Neural crest cell (in vitro differentiated cells): ENCODE data around the gene CEP128. TPM values are rescaled to one million over a fixed set of nuclear protein-coding genes. Genes with fewer than 3 reads are reported as not detected.

Experiments used
- DNase-seq: peaks from one replicate; pipeline ENCODE4 v3.0.0; 2021; ENCODE audit warnings: low read depth, mixed read lengths, low spot score
- H3K27ac Mint-ChIP-seq: one replicate; pipeline ENCODE4 v1.8.0; 2021; ENCODE audit warnings: mild to moderate bottlenecking, mixed read lengths; ENCODE audit not compliant: unreplicated experiment
- H3K27me3 Mint-ChIP-seq: 2 replicates; pipeline ENCODE4 v1.8.0; 2021; ENCODE audit warnings: low read depth, mild to moderate bottlenecking, mixed read lengths
- H3K36me3 Mint-ChIP-seq: 2 replicates; pipeline ENCODE4 v1.8.0; 2021; ENCODE audit warnings: low read depth, mild to moderate bottlenecking, mixed read lengths
- H3K4me1 Mint-ChIP-seq: 2 replicates; pipeline ENCODE4 v1.8.0; 2021; ENCODE audit warnings: mixed read lengths
- H3K4me3 Mint-ChIP-seq: one replicate; pipeline ENCODE4 v1.8.0; 2021; ENCODE audit warnings: mild to moderate bottlenecking, mixed read lengths
- H3K9me3 Mint-ChIP-seq: 2 replicates; pipeline ENCODE4 v1.8.0; 2021; ENCODE audit warnings: mixed read lengths
- total RNA-seq: library from RNA; stranded (reverse); gene quantifications from 2 replicates; pipeline ENCODE4 v1.2.1, GENCODE V29; 2021
- TF ChIP-seq, protein P1 (sequence below): fragments of 200-600 bp; sonication (generic); conservative IDR thresholded peaks from 2 replicates; pipeline ENCODE4 v1.5.0; 2021; ENCODE audit warnings: antibody characterized with exemption, mild to moderate bottlenecking

Gene CEP128
- total RNA-seq, 1 donor from 2014 or later: 25.8 TPM

DNA sequence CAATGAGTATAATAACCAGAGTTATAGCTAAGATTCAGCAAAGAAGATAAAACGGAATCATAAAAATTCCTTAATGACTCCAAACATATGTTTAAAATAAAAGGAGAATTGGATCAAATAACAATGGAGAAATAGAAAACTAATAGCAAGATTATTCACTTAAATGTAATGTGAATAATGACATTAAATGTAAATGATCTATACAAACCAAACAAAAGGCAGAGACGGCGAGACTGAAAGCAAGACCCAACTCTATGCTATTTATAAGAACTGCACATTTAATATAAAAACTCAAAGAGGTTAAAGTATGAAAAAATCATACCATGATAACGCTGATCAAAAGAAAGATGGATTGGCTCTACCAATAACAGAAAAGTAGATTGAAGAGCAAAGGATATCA is 10.0 kb upstream of the CEP128 start:
- TF ChIP-seq, protein P1, sequence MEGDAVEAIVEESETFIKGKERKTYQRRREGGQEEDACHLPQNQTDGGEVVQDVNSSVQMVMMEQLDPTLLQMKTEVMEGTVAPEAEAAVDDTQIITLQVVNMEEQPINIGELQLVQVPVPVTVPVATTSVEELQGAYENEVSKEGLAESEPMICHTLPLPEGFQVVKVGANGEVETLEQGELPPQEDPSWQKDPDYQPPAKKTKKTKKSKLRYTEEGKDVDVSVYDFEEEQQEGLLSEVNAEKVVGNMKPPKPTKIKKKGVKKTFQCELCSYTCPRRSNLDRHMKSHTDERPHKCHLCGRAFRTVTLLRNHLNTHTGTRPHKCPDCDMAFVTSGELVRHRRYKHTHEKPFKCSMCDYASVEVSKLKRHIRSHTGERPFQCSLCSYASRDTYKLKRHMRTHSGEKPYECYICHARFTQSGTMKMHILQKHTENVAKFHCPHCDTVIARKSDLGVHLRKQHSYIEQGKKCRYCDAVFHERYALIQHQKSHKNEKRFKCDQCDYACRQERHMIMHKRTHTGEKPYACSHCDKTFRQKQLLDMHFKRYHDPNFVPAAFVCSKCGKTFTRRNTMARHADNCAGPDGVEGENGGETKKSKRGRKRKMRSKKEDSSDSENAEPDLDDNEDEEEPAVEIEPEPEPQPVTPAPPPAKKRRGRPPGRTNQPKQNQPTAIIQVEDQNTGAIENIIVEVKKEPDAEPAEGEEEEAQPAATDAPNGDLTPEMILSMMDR: no peak
- no peak overlapping the region for H3K27ac Mint-ChIP-seq
- peaks cover 35% of the 10 kb centered on the region for H3K27me3 Mint-ChIP-seq
- no peak for DNase-seq
- no peaks in the 10 kb centered on the region for H3K9me3 Mint-ChIP-seq
- no peaks in the 10 kb centered on the region for H3K36me3 Mint-ChIP-seq
- H3K4me3 Mint-ChIP-seq: no peak overlapping the region
- peaks cover 7% of the 10 kb centered on the region for H3K4me1 Mint-ChIP-seq

DNA sequence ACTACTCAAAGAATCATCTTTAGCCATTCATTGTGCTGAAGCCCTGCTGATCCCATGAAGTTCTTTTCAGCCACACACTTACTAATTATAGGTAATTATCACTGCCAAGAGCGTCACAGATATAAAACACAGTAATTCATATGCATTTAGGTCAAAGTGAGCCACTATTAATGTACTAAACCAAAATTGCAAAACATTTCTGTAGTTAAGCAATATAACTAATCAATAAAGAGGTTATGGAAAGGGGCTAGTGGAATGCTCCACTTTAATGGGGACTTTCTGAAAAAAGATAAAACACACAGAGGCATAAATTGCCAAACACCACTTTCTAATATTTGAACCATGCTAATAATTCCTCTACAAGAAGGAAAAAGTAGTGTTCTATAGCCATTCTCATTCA is 6.8 kb upstream of the CEP128 start:
- no peak for DNase-seq
- TF ChIP-seq, protein P1: no peak
- H3K27me3 Mint-ChIP-seq: peaks cover 18% of the 10 kb centered on the region
- H3K4me1 Mint-ChIP-seq: no peaks in the 10 kb centered on the region
- H3K27ac Mint-ChIP-seq: no peak overlapping the region
- H3K36me3 Mint-ChIP-seq: no peaks in the 10 kb centered on the region
- H3K9me3 Mint-ChIP-seq: no peaks in the 10 kb centered on the region
- no peak overlapping the region for H3K4me3 Mint-ChIP-seq

DNA sequence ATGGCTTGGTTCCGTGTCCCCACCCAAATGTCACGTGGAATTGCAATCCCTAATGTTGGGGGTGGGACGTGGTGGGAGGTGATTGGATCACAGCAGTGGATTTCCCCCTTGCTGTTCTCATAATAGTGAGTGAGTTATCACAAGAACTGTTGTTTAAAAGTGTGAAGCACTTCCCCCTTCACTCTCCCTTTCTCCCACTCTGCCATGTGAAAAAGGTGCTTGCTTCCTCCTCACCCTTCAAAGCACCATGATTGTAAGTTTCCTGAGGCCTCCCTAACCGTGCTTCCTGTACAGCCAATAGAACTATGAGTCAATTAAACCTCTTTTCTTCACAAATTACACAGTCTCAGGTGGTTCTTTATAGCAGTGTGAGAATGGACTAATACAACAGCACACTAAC is 5.3 kb upstream of the CEP128 start:
- H3K4me1 Mint-ChIP-seq: peaks cover 12% of the 10 kb centered on the region
- TF ChIP-seq, protein P1: no peak
- H3K27me3 Mint-ChIP-seq: peaks cover 18% of the 10 kb centered on the region
- H3K36me3 Mint-ChIP-seq: no peaks in the 10 kb centered on the region
- H3K4me3 Mint-ChIP-seq: no peak overlapping the region
- H3K9me3 Mint-ChIP-seq: no peaks in the 10 kb centered on the region
- DNase-seq: no peak
- no peak overlapping the region for H3K27ac Mint-ChIP-seq

DNA sequence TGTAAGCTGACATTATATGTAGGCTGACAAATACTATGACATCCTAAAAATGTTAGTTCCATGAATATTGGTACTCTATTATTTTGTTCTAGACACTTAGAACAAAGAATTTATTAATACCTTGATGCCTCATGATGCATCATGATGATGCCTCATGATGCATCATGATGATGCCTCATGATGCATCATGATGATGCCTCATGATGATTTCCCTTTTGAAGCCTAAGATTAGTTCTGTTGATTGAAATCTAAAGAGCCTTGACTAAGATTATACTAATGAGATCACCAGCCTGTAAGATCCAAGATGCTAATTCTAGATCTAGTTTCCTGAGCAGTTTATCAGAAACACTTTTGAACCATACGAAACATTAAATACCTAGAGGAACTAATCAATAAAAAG is 4.6 kb upstream of the CEP128 start:
- H3K27me3 Mint-ChIP-seq: peaks cover 16% of the 10 kb centered on the region
- TF ChIP-seq, protein P1: no peak
- H3K4me1 Mint-ChIP-seq: peaks cover 16% of the 10 kb centered on the region
- no peaks in the 10 kb centered on the region for H3K36me3 Mint-ChIP-seq
- H3K27ac Mint-ChIP-seq: no peak overlapping the region
- H3K9me3 Mint-ChIP-seq: no peaks in the 10 kb centered on the region
- no peak for DNase-seq
- no peak overlapping the region for H3K4me3 Mint-ChIP-seq

DNA sequence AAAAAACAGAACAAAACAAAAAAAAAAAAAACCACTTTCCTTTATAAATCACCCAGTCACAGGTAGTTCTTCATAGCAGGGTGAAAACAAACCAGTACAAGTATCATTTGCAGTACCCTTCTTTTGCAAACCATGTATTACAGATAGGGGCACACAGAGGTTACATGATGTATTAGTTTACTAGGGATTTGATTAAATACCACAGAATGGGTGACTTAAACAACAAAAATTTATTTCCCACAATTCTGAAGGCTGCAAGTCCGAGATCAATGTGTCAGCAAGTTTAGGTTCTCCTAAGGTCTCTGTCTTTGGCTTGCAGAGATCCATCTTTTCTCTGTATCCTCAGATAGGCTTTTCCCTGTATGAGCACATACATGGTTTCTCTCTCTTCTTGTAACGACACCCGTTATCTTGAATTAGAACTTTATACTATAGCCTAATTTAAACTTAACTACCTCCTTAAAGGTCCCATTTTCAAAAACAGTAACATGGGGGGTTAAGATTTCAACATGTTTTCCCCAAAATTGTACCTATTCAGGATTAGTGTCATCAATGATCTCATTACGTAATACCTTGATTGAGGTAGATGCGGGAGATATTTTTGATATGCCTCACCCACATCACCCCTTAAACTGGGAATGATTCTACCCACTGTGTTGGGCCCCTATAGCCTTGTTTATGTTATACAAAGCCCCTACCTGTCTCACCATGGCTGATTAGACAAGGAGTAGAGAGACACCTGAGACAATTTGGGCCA is 3.5 kb upstream of the CEP128 start:
- no peak overlapping the region for H3K27ac Mint-ChIP-seq
- TF ChIP-seq, protein P1: no peak
- no peak for DNase-seq

More for the DNA sequence above, 3.5 kb upstream of the CEP128 start:
- H3K4me3 Mint-ChIP-seq: no peak overlapping the region
- H3K4me1 Mint-ChIP-seq: peaks cover 20% of the 10 kb centered on the region
- peaks cover 13% of the 10 kb centered on the region for H3K27me3 Mint-ChIP-seq
- no peaks in the 10 kb centered on the region for H3K36me3 Mint-ChIP-seq
- no peaks in the 10 kb centered on the region for H3K9me3 Mint-ChIP-seq
